Glutamatergic neuron (in vitro differentiated cells): ENCODE data around the gene CASP14. TPM values are rescaled to one million over a fixed set of nuclear protein-coding genes. Genes with fewer than 3 reads are reported as not detected.
"Not testable (repeated sequence)": the region's sequence is repeated elsewhere in the genome, so short reads cannot be mapped to it uniquely, and the experiment has no call there.

Experiments used
- DNase-seq: peaks from one replicate; pipeline ENCODE4 v3.0.0; 2022
- H3K27ac Mint-ChIP-seq: one replicate; pipeline ENCODE4 v1.8.0; 2020; ENCODE audit warnings: mild to moderate bottlenecking, mixed read lengths, inconsistent platforms; ENCODE audit not compliant: unreplicated experiment
- H3K27me3 Mint-ChIP-seq: one replicate; pipeline ENCODE4 v1.8.0; 2020; ENCODE audit warnings: mild to moderate bottlenecking, moderate library complexity, mixed read lengths, inconsistent platforms; ENCODE audit not compliant: unreplicated experiment
- H3K36me3 Mint-ChIP-seq: one replicate; pipeline ENCODE4 v1.8.0; 2020; ENCODE audit warnings: mild to moderate bottlenecking, mixed read lengths, inconsistent platforms; ENCODE audit not compliant: unreplicated experiment
- H3K4me1 Mint-ChIP-seq: one replicate; pipeline ENCODE4 v1.8.0; 2020; ENCODE audit warnings: mild to moderate bottlenecking, low read depth, mixed read lengths, inconsistent platforms; ENCODE audit not compliant: unreplicated experiment
- H3K4me3 Mint-ChIP-seq: one replicate; pipeline ENCODE4 v1.8.0; 2020; ENCODE audit warnings: mild to moderate bottlenecking, mixed read lengths, inconsistent platforms; ENCODE audit not compliant: unreplicated experiment
- H3K9me3 Mint-ChIP-seq: one replicate; pipeline ENCODE4 v1.8.0; 2020; ENCODE audit warnings: mild to moderate bottlenecking, moderate library complexity, mixed read lengths, inconsistent platforms; ENCODE audit not compliant: unreplicated experiment
- CTCF ChIP-seq: fragments of 200-600 bp; sonication (generic); IDR thresholded peaks from one replicate; pipeline ENCODE4 v1.5.0; 2021; ENCODE audit not compliant: partially characterized antibody, unreplicated experiment
- total RNA-seq: library from RNA; stranded (reverse); fragmentation: NEBNext Ultra II Directional; extraction: Animal tissue kit (Norgen Biotek cat#: 25700); gene quantifications from one replicate; pipeline ENCODE4 v1.2.1, GENCODE V29; 2021; ENCODE audit not compliant: unreplicated experiment

Gene CASP14
- total RNA-seq, 1 donor from 2014 or later: not detected

- H3K4me1 Mint-ChIP-seq: no peaks in the 10 kb centered on the region
- no peaks in the 10 kb centered on the region for H3K9me3 Mint-ChIP-seq
- DNase-seq: no peak
These were observed 33.2 kb upstream of the CASP14 start for GRCh38 chr19:15015946-15016542.

GRCh38 chr19:15018836-15019235 is 30.4 kb upstream of the CASP14 start:
- H3K4me1 Mint-ChIP-seq, H3K9me3 Mint-ChIP-seq, H3K27ac Mint-ChIP-seq, H3K4me3 Mint-ChIP-seq, H3K27me3 Mint-ChIP-seq, DNase-seq, H3K36me3 Mint-ChIP-seq: not testable (repeated sequence)

More at GRCh38 chr19:15015946-15016542, 33.2 kb upstream of the CASP14 start:
- Mint-ChIP-seq H3K27me3 (peaks cover 15% of the 10 kb centered on the region), H3K27ac (no peak overlapping the region), H3K36me3 (no peaks in the 10 kb centered on the region), H3K4me3 (no peak overlapping the region)
- no peak for TF ChIP-seq CTCF

- H3K27ac Mint-ChIP-seq: no peak overlapping the region
- no peaks in the 10 kb centered on the region for H3K36me3 Mint-ChIP-seq
- TF ChIP-seq CTCF: no peak
- no peaks in the 10 kb centered on the region for H3K9me3 Mint-ChIP-seq
- no peak overlapping the region for H3K4me3 Mint-ChIP-seq
- no peaks in the 10 kb centered on the region for H3K27me3 Mint-ChIP-seq
- H3K4me1 Mint-ChIP-seq: no peaks in the 10 kb centered on the region
- no peak for DNase-seq
These were observed 27.8 kb upstream of the CASP14 start for GRCh38 chr19:15021286-15022007.

GRCh38 chr19:15022752-15023151 is 26.5 kb upstream of the CASP14 start:
- Mint-ChIP-seq H3K27me3 (no peaks in the 10 kb centered on the region), H3K4me1 (no peaks in the 10 kb centered on the region), H3K36me3 (no peaks in the 10 kb centered on the region), H3K4me3 (no peak overlapping the region), H3K27ac (no peak overlapping the region), H3K9me3 (no peaks in the 10 kb centered on the region)
- no peak for DNase-seq
- no peak for TF ChIP-seq CTCF

- no peak for TF ChIP-seq CTCF
- H3K27ac Mint-ChIP-seq: no peak overlapping the region
- no peak overlapping the region for H3K4me3 Mint-ChIP-seq
- H3K27me3 Mint-ChIP-seq: no peaks in the 10 kb centered on the region
- no peaks in the 10 kb centered on the region for H3K4me1 Mint-ChIP-seq
- no peak for DNase-seq
- H3K36me3 Mint-ChIP-seq: no peaks in the 10 kb centered on the region
- no peaks in the 10 kb centered on the region for H3K9me3 Mint-ChIP-seq
These were observed 24.1 kb upstream of the CASP14 start for GRCh38 chr19:15025217-15025616.
